RWPE1 (cell line): ENCODE results near the gene PCED1B.

ENCODE experiments used
- CTCF ChIA-PET: fragments of 350-600 bp; sonication (Branson Sonifier 250); formaldehyde crosslinking; extraction: SDS; loops from one replicate; lab custom pipeline; 2021; lab: Yijun Ruan, JAX
- POLR2A ChIA-PET: fragments of 400-600 bp; formaldehyde crosslinking; extraction: SDS; loops from one replicate; lab custom pipeline; 2020; ENCODE audit warnings: antibody characterized with exemption; ENCODE audit not compliant: low non-redundant PET; lab: Yijun Ruan, JAX
- DNase-seq: peaks from one replicate; pipeline ENCODE4 v3.0.0; 2012; ENCODE audit warnings: low spot score
- H3K27ac ChIP-seq: fragments of 450-650 bp; 2 replicates; pipeline ENCODE4 v1.5.1; 2017
- TF ChIP-seq, protein P1 (sequence below): fragments of 450-650 bp; conservative IDR thresholded peaks from 2 replicates; pipeline ENCODE4 v1.5.1; 2017; ENCODE audit warnings: low read depth, mild to moderate bottlenecking

The PCED1B gene

DNA sequence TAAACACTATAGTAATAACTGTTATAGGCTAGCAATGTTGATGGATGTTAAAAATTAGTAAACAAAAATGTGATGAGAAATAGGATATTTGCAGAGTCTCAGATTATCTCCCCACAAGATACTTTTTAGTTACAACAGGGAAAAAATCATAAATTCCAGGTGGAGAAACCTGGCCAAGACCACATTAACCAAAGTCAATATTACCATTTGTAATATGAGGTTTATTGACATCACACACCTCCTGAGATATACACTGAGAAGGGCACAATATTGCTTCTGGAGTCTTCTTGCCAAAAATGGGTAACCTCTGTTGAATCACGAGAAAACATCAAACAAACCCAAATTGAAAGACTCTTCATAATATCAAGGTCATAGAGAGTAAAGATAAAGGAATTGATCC lies 72.7 kb downstream of the PCED1B start:
- TF ChIP-seq, protein P1, sequence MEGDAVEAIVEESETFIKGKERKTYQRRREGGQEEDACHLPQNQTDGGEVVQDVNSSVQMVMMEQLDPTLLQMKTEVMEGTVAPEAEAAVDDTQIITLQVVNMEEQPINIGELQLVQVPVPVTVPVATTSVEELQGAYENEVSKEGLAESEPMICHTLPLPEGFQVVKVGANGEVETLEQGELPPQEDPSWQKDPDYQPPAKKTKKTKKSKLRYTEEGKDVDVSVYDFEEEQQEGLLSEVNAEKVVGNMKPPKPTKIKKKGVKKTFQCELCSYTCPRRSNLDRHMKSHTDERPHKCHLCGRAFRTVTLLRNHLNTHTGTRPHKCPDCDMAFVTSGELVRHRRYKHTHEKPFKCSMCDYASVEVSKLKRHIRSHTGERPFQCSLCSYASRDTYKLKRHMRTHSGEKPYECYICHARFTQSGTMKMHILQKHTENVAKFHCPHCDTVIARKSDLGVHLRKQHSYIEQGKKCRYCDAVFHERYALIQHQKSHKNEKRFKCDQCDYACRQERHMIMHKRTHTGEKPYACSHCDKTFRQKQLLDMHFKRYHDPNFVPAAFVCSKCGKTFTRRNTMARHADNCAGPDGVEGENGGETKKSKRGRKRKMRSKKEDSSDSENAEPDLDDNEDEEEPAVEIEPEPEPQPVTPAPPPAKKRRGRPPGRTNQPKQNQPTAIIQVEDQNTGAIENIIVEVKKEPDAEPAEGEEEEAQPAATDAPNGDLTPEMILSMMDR = no peak
- ChIA-PET CTCF (no interaction called here), POLR2A (no interaction called here)
- H3K27ac ChIP-seq = no peak overlapping the region
- no peak for DNase-seq

DNA sequence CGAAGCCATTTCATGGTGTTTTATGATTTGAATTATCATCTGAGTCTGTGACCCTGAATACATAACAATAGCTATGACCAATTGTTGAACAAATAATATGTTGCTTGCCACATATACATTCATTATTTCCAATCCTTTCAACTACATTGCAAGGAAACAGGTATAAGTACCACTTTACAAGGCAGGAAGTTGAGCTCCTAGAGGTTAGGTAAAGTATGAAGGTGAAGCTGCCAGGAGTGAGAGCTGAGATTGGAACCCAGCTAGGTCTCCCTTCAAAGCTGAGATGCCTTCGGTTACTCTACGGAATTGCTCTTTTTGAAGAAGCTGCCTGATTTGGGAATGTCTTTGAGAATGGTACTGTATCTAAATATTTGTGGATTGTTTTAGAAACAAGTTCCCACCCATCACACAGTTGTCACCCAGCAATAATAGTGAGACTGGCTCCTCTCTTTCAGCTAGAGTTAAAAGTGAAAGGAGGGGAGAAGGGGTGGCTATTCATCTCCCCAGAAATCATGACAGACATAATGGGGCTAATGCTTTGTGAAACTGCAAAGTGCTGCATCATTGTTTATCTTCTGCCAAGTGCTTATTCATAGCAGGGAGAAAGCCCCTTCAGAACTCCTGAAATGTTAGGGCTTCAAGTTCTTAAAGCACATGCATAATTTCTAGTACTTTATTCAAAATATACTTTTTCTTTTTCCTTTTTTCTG lies 76.2 kb downstream of the PCED1B start:
- ChIA-PET POLR2A (no interaction called here), CTCF (interaction anchor here (0.6 kb wide), 1 partner anchor 68 kb away, joined by 3 read pairs; no protein-coding TSS in a partner anchor)
- no peak for DNase-seq
- TF ChIP-seq, protein P1 = no peak
- H3K27ac ChIP-seq = no peak overlapping the region

DNA sequence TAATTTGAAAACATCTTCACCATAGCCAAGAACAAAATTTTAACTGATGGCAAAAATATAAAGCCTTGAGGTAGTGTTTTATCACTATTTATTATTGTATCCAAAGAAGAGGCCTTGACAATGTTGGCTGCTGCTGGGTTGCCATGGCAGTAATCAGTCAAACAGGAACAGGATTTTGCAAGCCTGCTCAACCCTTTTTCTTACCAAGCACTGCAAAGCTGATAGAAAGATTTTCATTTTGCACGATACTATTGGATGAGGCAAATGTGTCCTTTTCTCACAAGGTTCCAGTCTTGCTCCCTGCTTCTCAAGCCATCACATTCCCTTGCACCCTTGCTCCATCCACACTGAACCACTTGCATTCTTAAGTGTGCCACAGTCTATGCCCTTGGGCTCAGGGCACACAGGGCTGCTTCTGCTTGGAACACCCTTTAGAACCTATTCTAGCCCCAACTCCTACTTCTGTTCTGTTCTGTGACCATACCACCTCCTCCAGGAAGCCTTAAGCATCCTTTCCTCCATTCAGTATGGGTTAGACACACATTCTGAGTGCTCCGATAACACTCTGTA lies 76.8 kb downstream of the PCED1B start:
- ChIA-PET POLR2A (no interaction called here), CTCF (no interaction called here)
- no peak for DNase-seq
- TF ChIP-seq, protein P1 = no peak
- H3K27ac ChIP-seq = no peak overlapping the region

DNA sequence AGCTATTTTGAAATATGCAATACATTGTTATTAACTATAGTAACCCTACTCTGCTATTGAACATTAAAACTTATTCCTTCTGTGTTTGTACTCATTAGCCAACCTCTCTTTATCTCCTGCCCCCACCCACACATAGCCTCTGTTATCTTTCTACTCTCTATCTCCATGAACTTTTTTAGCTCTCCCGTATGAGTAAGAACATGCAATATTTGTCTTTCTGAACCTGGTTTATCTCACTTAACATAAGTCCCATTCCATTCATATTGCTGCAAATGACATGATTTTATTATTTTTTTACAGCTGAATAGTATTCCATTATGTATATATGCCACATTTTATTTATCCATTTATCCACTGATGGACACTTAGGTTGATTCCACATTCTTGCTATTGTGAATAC lies 79.4 kb downstream of the PCED1B start:
- POLR2A ChIA-PET = no interaction called here
- no peak for DNase-seq
- no peak overlapping the region for H3K27ac ChIP-seq
- CTCF ChIA-PET = no interaction called here
- TF ChIP-seq, protein P1 = no peak

DNA sequence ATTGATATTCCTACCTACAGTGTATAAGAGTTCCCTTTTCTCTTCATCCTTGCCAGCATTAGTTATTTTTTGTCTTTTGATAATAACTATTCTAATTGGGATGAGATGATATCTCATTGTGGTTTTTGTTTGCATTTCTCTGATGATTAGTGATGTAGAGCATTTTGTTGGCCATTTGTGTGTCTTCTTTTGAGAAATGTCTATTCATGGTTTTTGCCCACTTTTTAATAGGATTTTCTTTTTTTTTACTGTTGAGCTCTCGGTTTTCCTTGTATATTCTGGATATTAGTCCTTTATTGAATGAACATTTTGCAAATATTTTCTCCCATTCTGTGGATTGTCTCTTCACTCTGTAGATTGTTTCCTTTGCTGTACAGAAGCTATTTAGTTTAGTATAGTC lies 79.9 kb downstream of the PCED1B start:
- no peak for DNase-seq
- ChIA-PET CTCF (interaction anchor here (0.6 kb wide), 1 partner anchor 622 kb away, joined by 3 read pairs; no protein-coding TSS in a partner anchor), POLR2A (no interaction called here)
- TF ChIP-seq, protein P1 = no peak
- no peak overlapping the region for H3K27ac ChIP-seq

DNA sequence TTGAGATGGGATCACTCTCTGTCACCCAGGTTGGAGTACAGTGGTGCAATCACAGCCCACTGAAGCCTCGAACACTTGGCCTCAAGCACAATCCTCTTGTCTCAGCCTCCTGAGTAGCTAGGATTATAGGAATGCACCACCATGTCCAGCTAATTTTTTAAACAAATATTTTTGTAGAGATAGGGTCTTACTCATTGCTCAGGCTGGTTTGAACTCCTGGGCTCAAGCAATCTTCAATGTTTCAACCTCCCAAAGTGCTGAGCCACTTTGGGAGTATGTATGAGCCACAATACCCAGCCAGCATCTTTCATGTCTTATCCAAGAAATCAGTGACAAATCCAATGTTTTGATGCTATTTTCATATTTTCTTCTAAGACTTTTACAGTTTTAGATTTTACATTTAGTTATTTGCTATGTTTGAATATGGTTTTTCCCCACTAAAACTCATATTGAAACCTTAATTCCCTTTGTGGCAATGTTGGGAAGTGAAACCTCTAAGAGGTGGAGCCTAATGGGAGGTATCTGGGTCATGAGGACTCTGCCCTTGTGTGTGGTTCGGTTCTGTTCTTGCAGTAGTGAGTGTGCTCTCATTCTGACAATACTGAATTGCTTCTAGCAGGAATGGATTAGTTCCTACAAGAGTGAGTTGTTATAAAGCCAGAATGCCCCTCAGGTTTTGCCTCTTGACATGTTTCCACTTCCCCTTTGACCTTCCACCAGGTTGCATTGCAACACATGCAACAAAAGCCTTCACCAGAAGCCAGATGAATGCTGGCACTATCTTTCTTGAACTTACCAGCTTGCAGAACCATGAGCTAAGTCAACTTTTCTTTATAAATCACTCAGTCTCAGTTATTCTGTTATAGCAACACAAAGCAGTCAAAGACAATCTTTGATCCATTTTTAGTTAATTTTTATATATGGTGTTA lies 81.2 kb downstream of the PCED1B start:
- TF ChIP-seq, protein P1 = no peak
- CTCF ChIA-PET = no interaction called here
- DNase-seq = no peak
- no peak overlapping the region for H3K27ac ChIP-seq
- POLR2A ChIA-PET = no interaction called here
